Body of pancreas (tissue), 4 donors: Measurements from ENCODE around the gene RIPK3. TPM values are rescaled to one million over a fixed set of nuclear protein-coding genes. Genes with fewer than 3 reads are reported as not detected.
A peak's percentile ranks its signal among the peaks of the same experiment; 100 is the strongest.

ENCODE experiments used
- ATAC-seq: fragments of 150-250 bp; one replicate; pipeline ENCODE4 v1.9.1; 2016
- DNase-seq, 4 donors: peaks; one replicate each; pipeline ENCODE4 v3.0.0-alpha.2; 2019
- H3K27ac ChIP-seq, 4 donors: fragments of 200-600 bp; sonication (generic); 1 replicate in 3 of 4; 2 replicates in 1 of 4; pipeline versions ENCODE4 v1.5.1 to v1.6.1; 2016 to 2019; ENCODE audit warnings: mild to moderate bottlenecking in 1 of 4, mixed read lengths in 1 of 4, moderate library complexity in 1 of 4
- H3K27me3 ChIP-seq, 2 donors: fragments of 200-600 bp; sonication (generic); one replicate each; pipeline ENCODE4 v1.6.0; 2016; ENCODE audit warnings: mild to moderate bottlenecking in 1 of 2
- H3K36me3 ChIP-seq, 2 donors: fragments of 200-600 bp; sonication (generic); replicated peaks in 1 of 2; 2 replicates each; pipeline ENCODE4 v1.5.1; 2016; ENCODE audit warnings: low read depth in 2 of 2; ENCODE audit not compliant: insufficient read depth in 1 of 2
- H3K4me1 ChIP-seq: fragments of 200-600 bp; sonication (generic); one replicate; pipeline ENCODE4 v1.6.0; 2016
- H3K4me3 ChIP-seq, 2 donors: fragments of 200-600 bp; sonication (generic); 1 replicate in 1 of 2; 2 replicates in 1 of 2; pipeline ENCODE4 v1.5.1; 2016 to 2019
- H3K9me3 ChIP-seq, 3 donors: fragments of 200-600 bp; sonication (generic); 1 replicate in 2 of 3; 2 replicates in 1 of 3; pipeline ENCODE4 v1.5.1; 2016
- CTCF ChIP-seq, 7 experiments: fragments of 450-650 bp in 4 of 7; fragments of 200-600 bp in 3 of 7; sonication (generic) in 3 of 7; IDR thresholded peaks; one replicate each; pipeline ENCODE4 v1.5.1; 2016 to 2019; ENCODE audit warnings: antibody characterized with exemption in 7 of 7
- POLR2A ChIP-seq, 3 donors: fragments of 450-650 bp; IDR thresholded peaks; one replicate each; pipeline ENCODE4 v1.6.1; 2016; ENCODE audit warnings: antibody characterized with exemption in 3 of 3, mild to moderate bottlenecking in 2 of 3
- WGBS, 2 donors: methylation state at CpG; one replicate each; pipeline ENCODE4 v1.1.5; 2017; 5-methylcytosine and 5-hydroxymethylcytosine counted together
- intact Hi-C: fragments of 100-400 bp; cut with DNase I; formaldehyde crosslinking; loops from one replicate; pipeline ENCODE4 v1.15.1; 2023
- total RNA-seq, 2 donors: library from RNA; depleted of rRNA; stranded (reverse); fragments of >200 nt; gene quantifications; one replicate each; pipeline ENCODE4 v1.1.0, GENCODE V29; 2016

The RIPK3 gene
- total RNA-seq, 2 donors from 2014 or later, result 6.0 to 9.9 TPM

GRCh38 chr14:24310646-24311604 lies 28.9 kb downstream of the RIPK3 start, which contains the start of gene LTB4R:
TSS of gene LTB4R (plus strand) at chr14:24311502. CDS start at chr14:24315652, 4,150 bp downstream.
- intact Hi-C loops, result no loop called here
- peaks cover 64% of the 10 kb centered on the region for H3K4me1 ChIP-seq

GRCh38 chr14:24310265-24310645 lies 29.5 kb downstream of the RIPK3 start:
- WGBS, 2 donors, result 24 to 30% methylated on average over 4 to 5 of the region's 5 CpGs
- ATAC-seq, result no peak

More at GRCh38 chr14:24310646-24311604, 28.9 kb downstream of the RIPK3 start, which contains the start of gene LTB4R:
- ATAC-seq (peak; percentile 85), DNase-seq (peak; percentile 84 to 89 (median 87))
- H3K27me3 ChIP-seq, result no peaks in the 10 kb centered on the region
- H3K36me3 ChIP-seq, result peaks cover 0 to 2% of the 10 kb centered on the region in 2 donors
- no peak within 1 kb of the TSS for H3K4me3 ChIP-seq
- peak within 1 kb of the TSS; percentile 79 to 91 (median 86) for H3K27ac ChIP-seq
- peak; percentile 14 to 67 (median 50) for TF ChIP-seq CTCF (IDR thresholded peaks at IDR 0.05)
- peak; percentile 57 to 72 (median 59) for TF ChIP-seq POLR2A (IDR thresholded peaks at IDR 0.05)
- H3K9me3 ChIP-seq, result no peaks in the 10 kb centered on the region
- WGBS, 2 donors, result 10 to 12% methylated on average over 10 to 86 of the region's 99 CpGs

GRCh38 chr14:24309538-24310264 lies 30.1 kb downstream of the RIPK3 start, which contains the start of gene LTB4R2:
TSS of gene LTB4R2 (plus strand) at chr14:24310140. CDS start at chr14:24310665, 525 bp downstream.
- H3K36me3 ChIP-seq, result peaks cover 0 to 10% of the 10 kb centered on the region in 2 donors
- TF ChIP-seq CTCF (IDR thresholded peaks at IDR 0.05), result no peak
- no peak for TF ChIP-seq POLR2A (IDR thresholded peaks at IDR 0.05)
- H3K27ac ChIP-seq, result peak within 1 kb of the TSS; percentile 79 to 91 (median 86)
- WGBS, 2 donors, result 65 to 68% methylated on average over 5 of the region's 5 CpGs
- no peak within 1 kb of the TSS for H3K4me3 ChIP-seq
- intact Hi-C loops, result no loop called here
- no peaks in the 10 kb centered on the region for H3K9me3 ChIP-seq
- H3K27me3 ChIP-seq, result no peaks in the 10 kb centered on the region
- DNase-seq, result no peak
- no peak for ATAC-seq
- peaks cover 62% of the 10 kb centered on the region for H3K4me1 ChIP-seq

More at GRCh38 chr14:24310265-24310645, 29.5 kb downstream of the RIPK3 start:
- intact Hi-C loops, result no loop called here
- DNase-seq, result peak in 1 of 4 donors; percentile 50
- Histone ChIP-seq H3K27ac (peak overlapping the region; percentile 79 to 91 (median 86)), H3K9me3 (no peaks in the 10 kb centered on the region), H3K27me3 (no peaks in the 10 kb centered on the region), H3K36me3 (peaks cover 0 to 6% of the 10 kb centered on the region in 2 donors), H3K4me3 (no peak overlapping the region), H3K4me1 (peaks cover 62% of the 10 kb centered on the region)
- TF ChIP-seq POLR2A (IDR thresholded peaks at IDR 0.05), result no peak
- TF ChIP-seq CTCF (IDR thresholded peaks at IDR 0.05), result no peak

GRCh38 chr14:24308342-24309124 lies 31.3 kb downstream of the RIPK3 start:
- 69 to 74% methylated on average over 7 of the region's 7 CpGs for WGBS, 2 donors
- no peak for TF ChIP-seq POLR2A (IDR thresholded peaks at IDR 0.05)
- Histone ChIP-seq H3K4me1 (peaks cover 62% of the 10 kb centered on the region), H3K27ac (peak overlapping the region; percentile 77 to 92 (median 82)), H3K27me3 (no peaks in the 10 kb centered on the region), H3K4me3 (no peak overlapping the region), H3K36me3 (peaks cover 6 to 21% of the 10 kb centered on the region in 2 donors), H3K9me3 (no peaks in the 10 kb centered on the region)
- intact Hi-C loops, result no loop called here
- ATAC-seq (no peak), DNase-seq (no peak)
